ENCODE data around the gene RAB22A.
"Not testable (repeated sequence)": the region's sequence is repeated elsewhere in the genome, so short reads cannot be mapped to it uniquely, and the experiment has no call there.

The RAB22A gene

GRCh38 chr20:58349570-58349969, 40.1 kb downstream of the RAB22A start:
- no peak for DNase-seq

DNA sequence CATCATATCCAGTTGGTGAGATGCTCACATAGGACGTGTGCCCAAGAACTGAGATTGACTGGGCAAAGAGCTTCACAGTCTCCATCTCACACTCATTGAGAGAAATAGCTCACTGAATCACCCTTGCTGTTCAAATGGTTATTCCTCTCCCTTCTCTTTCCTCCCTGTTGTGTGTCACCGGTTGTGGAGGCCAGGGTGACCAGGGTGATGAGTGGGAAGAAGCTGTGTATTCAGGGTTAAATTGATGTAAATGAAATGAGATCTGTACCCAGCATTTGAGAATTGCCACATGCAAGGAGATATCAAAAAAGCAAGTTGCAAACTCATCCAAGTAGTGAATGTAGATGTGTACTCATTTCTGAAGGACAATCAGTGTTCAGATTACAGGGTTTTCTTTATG, 43.0 kb downstream of the RAB22A start:
- DNase-seq: no peak

GRCh38 chr20:58359441-58359840, 49.9 kb downstream of the RAB22A start:
- DNase-seq: no peak

GRCh38 chr20:58360936-58361335, 51.4 kb downstream of the RAB22A start:
- DNase-seq: no peak

GRCh38 chr20:58361481-58362205, 52.1 kb downstream of the RAB22A start:
- no peak for DNase-seq

DNA sequence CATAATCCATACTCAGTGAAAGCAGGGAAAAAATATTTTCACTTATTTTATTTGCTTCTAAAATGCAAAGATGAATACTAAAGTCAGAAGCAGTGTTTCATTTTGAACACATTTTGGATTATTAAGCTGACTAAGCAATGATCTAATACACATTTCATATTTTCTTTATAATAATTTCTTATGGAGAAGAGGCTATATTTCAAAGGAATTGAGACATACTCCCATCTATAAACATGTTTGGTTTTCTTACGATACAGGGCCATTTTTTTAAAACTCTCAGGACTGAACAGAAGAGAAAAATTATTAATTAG, 52.6 kb downstream of the RAB22A start:
- no peak for DNase-seq

GRCh38 chr20:58362970-58363369, 53.5 kb downstream of the RAB22A start:
- no peak for DNase-seq

- DNase-seq: no peak
These were observed 57.4 kb downstream of the RAB22A start for GRCh38 chr20:58366866-58367265.

DNA sequence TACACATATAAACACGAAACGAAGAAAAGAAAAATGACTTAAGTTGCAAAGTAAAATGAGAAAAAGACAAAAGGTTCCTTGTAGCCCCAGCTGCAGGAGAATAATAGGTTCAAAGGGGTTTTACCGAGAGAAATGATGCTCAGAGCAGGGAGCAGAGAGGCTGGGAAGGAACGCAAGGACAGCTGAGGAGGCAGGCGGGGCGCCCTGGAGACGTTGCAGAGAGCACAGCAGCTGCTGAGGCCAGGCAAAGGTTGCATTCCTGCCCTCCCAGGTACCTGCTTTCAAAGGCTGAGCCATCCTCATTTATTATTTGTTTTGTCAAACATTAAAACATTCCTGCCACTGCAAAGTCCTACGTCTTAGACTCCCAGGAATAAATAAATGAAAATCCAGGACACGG, 63.3 kb downstream of the RAB22A start:
- DNase-seq: no peak

GRCh38 chr20:58373296-58373695, 63.8 kb downstream of the RAB22A start:
- DNase-seq: not testable (repeated sequence)

DNA sequence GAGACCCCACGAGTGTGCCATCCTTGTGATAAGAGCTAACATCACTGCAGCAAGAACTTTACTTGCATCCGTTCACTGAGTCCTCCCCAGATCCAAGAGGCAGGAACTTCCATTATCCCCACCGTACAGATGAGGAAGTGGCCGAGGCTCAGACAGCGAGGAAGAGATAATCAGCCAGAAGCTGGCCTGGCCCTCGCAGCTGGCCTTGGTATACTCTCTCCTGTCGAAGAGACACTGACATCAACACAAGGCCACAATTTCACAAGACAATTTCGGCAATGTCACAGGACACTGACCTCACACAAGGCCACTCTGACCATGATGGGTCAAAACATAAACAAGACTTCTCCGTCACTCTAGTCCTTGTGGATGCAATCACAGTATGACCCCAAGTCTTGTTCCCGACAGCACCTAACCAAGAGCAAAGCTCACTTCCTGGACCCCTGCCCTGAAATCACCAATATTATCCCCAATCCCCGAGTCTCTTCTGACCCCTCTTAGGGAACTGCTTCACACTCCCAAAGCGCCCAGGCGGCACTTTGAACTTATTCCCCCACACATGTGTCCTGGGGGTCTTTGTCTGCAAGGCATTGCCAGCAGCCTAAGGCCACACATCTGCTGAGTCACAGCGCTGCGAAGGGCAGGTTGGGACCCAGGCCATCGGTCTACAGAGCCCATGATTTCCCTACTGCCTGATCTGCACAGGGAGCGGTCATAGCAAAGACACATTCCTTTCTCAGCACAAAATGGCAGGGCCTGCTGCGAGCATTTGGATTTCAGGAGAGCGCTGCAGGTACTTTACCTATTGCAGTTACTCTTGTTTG, 64.7 kb downstream of the RAB22A start:
- no peak for DNase-seq

- DNase-seq: no peak
These were observed 65.6 kb downstream of the RAB22A start for GRCh38 chr20:58374906-58375758.

- DNase-seq: no peak
These were observed 66.3 kb downstream of the RAB22A start for GRCh38 chr20:58375759-58376352.

DNA sequence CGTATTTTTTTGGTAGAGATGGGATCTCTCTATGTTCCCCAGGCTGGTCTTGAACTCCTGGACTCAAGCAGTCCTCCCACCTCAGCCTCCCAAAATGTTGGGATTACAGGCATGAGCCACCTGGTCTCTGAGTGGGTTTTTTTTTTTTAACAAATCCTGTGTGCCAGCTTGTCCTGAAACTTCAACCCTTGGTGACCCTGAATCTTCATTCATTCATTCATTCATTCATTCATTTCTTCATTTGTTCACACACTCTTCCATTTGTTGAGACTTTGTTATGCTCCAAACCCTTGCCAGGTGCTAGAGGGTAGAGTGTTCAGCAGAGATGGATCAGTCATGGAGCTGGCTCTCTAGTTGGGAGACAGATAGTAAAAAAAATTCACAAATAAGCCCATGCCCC, 67.5 kb downstream of the RAB22A start:
- no peak for DNase-seq

GRCh38 chr20:58377766-58378401, 68.4 kb downstream of the RAB22A start:
- DNase-seq: no peak

DNA sequence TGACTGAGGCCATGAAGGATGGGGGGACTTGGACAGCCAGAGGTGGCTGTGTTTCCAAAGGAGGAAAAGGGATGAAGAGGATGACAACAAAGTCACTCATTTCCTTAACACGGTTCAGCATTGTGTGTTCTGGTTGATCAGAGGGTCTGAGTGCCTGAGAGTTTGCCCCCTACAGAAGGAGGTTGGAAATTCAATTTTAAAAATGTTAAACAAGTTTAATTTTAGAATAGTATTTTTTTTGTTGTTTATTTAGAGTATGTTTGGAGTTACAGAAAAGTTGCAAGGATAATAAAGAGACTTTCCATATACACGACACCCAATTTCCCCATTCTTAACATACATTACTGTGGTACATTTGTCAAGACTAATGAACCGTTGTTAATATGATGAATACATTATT, 69.2 kb downstream of the RAB22A start:
- DNase-seq: no peak

DNA sequence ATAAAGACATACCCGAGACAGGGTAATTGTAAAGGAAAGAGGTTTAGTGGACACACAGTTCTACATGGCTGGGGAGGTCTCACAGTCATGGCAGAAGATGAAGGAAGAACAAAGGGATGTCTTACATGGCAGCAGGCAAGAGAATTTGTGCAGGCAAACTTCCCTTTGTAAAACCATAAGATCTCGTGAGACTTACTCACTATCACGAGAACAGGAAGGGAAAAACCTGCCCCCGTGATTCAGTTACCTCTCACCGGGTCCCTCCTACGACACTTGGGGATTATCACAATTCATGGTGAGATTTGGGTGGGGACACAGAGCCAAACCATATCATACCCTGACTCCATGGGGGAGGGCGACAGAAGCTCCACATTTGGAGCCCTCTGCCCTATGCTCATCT, 72.1 kb downstream of the RAB22A start:
- DNase-seq: no peak

GRCh38 chr20:58382096-58382495, 72.6 kb downstream of the RAB22A start:
- DNase-seq: no peak

DNA sequence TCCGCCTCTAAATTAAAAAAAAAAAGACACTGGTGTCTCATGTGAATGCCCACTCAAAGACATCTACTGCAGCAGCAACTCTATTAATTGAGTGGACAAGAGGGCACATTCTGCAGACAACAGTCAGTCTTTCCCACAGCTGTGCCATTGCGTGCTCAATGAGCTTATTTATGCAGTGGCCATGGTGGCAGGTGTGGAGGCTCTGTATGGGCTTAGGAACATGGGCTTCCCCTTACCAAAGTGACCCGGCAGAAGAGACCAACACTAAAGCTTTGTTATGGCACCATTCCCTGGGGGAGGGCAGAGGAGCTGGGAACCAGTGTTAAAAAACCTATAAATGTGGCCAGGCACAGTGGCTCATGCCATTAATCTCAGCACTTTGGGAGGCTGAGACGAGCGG, 75.3 kb downstream of the RAB22A start:
- DNase-seq: no peak

GRCh38 chr20:58388028-58388601, 78.6 kb downstream of the RAB22A start:
- DNase-seq: no peak

DNA sequence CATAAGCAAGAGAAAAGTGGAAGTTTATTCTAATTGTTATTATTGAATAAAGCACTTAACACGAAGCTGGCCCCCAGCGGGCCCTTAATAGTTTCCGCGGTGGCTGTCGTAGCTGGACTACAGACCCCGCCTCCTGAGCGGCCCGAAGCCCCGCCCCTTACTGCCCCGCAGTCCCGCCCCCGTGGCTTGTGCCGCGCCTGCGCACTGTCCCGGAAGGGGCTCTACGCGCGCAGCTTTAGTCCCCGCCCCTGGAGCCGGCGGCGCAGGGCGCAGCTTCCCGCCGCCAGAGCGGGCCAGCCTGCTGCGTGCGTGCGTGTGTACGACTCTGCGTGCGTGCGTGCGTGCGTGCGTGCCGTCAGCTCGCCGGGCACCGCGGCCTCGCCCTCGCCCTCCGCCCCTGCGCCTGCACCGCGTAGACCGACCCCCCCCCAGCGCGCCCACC, 79.4 kb downstream of the RAB22A start, which contains the start of gene VAPB:
Gene VAPB (plus strand): TSS at position 348 of the 442 bp plus-strand sequence. CDS start 231 bp downstream, outside the sequence.
- DNase-seq: peak; percentile 97 to 98 (median 97)

Data from NCI-H1417 (cell line).